Endothelial cell of umbilical vein (primary cell): ENCODE data around the gene MFNG. TPM values are rescaled to one million over a fixed set of nuclear protein-coding genes. Genes with fewer than 3 reads are reported as not detected.

ENCODE experiments used
- BruUV-seq: library from RNA; stranded (reverse); fragments of 400-500 nt; replicated peaks from 2 replicates; lab custom pipeline; 2021; lab: Mats Ljungman, UMichigan
- CTCF ChIA-PET: fragments of 300-600, 350-600 bp; sonication (Branson Sonifier 250); formaldehyde crosslinking; loops from one replicate; lab custom pipeline; 2021; ENCODE audit warnings: antibody characterized with exemption, inconsistent platforms; lab: Charles Lee
- POLR2A ChIA-PET: fragments of 300-600, 350-600 bp; sonication (Branson Sonifier 250); formaldehyde crosslinking; loops from one replicate; lab custom pipeline; 2021; ENCODE audit warnings: antibody characterized with exemption, inconsistent platforms; lab: Charles Lee
- DNase-seq: peaks from one replicate; pipeline ENCODE4 v3.0.0-alpha.2; 2011; ENCODE audit warnings: low read depth, low spot score
- FAIRE-seq: peaks from 2 replicates; lab custom pipeline; 2011; peaks lifted over from hg19 to GRCh38; lab: Jason Lieb, UNC
- H2AFZ ChIP-seq: 2 replicates; pipeline ENCODE4 v1.6.0; 2012; ENCODE audit warnings: low read depth, low read length, control low read depth, inconsistent platforms
- H3K27ac ChIP-seq: 2 replicates; pipeline ENCODE4 v1.5.1; 2011; ENCODE audit warnings: low read depth, mild to moderate bottlenecking, control low read depth, low read length, moderate library complexity; ENCODE audit not compliant: insufficient read depth
- H3K27me3 ChIP-seq, 2 experiments: 2 replicates each; pipeline versions ENCODE4 v1.6.0 to v1.6.1; 2011; ENCODE audit warnings: low read length in 2 of 2, mixed read lengths in 1 of 2; ENCODE audit not compliant: control insufficient read depth in 2 of 2, insufficient read depth in 2 of 2
- H3K36me3 ChIP-seq, 2 experiments: 2 replicates in 1 of 2; 3 replicates in 1 of 2; pipeline ENCODE4 v1.5.1; 2011; ENCODE audit warnings: low read length in 2 of 2, mild to moderate bottlenecking in 1 of 2, moderate library complexity in 1 of 2; ENCODE audit not compliant: control insufficient read depth in 2 of 2, insufficient read depth in 2 of 2; ENCODE audit errors: extremely low read depth in 1 of 2
- H3K4me1 ChIP-seq: 3 replicates; pipeline ENCODE4 v1.5.1; 2011; ENCODE audit warnings: mild to moderate bottlenecking, low read length; ENCODE audit not compliant: control insufficient read depth, insufficient read depth; ENCODE audit errors: extremely low read depth
- H3K4me2 ChIP-seq: 2 replicates; pipeline ENCODE4 v1.6.1; 2011; ENCODE audit warnings: low read length, control low read depth, mixed read lengths; ENCODE audit not compliant: insufficient read depth
- H3K4me3 ChIP-seq, 3 experiments: fragments of 200-600 bp in 1 of 3; sonication (generic), shearing (Covaris generic) in 1 of 3; replicated peaks in 1 of 3; 2 replicates each; pipeline ENCODE4 v1.5.1; 2011 to 2016; ENCODE audit warnings: control low read depth in 3 of 3, low read length in 3 of 3, mild to moderate bottlenecking in 2 of 3, inconsistent platforms in 1 of 3, low read depth in 1 of 3, moderate library complexity in 1 of 3; ENCODE audit not compliant: insufficient read depth in 1 of 3
- H3K79me2 ChIP-seq: 2 replicates; pipeline ENCODE4 v1.6.0; 2012; ENCODE audit warnings: low read length, inconsistent platforms; ENCODE audit not compliant: control insufficient read depth, insufficient read depth
- H3K9ac ChIP-seq: replicated peaks from 2 replicates; pipeline ENCODE3; 2011; ENCODE audit warnings: low read length, control low read depth; ENCODE audit not compliant: insufficient read depth; ENCODE audit errors: extremely low read depth
- H3K9me1 ChIP-seq: replicated peaks from 3 replicates; pipeline ENCODE4 v1.6.0; 2011; ENCODE audit warnings: mild to moderate bottlenecking, low read length; ENCODE audit not compliant: control insufficient read depth, insufficient read depth; ENCODE audit errors: extremely low read depth
- H3K9me3 ChIP-seq: replicated peaks from 2 replicates; pipeline ENCODE4 v1.5.1; 2012; ENCODE audit warnings: low read length, inconsistent platforms; ENCODE audit not compliant: control insufficient read depth, insufficient read depth
- H4K20me1 ChIP-seq: replicated peaks from 2 replicates; pipeline ENCODE3; 2011; ENCODE audit warnings: mild to moderate bottlenecking, low read length; ENCODE audit not compliant: control insufficient read depth, insufficient read depth; ENCODE audit errors: extremely low read depth
- EZH2 ChIP-seq: IDR thresholded peaks from 2 replicates; pipeline ENCODE4 v1.6.1; 2012; ENCODE audit warnings: borderline replicate concordance, low read depth, mild to moderate bottlenecking, moderate library complexity, low read length, inconsistent platforms; ENCODE audit not compliant: severe bottlenecking
- FOS ChIP-seq: IDR thresholded peaks from 2 replicates; pipeline ENCODE4 v1.6.1; 2011; ENCODE audit warnings: mild to moderate bottlenecking, low read length, moderate library complexity, borderline replicate concordance; ENCODE audit not compliant: insufficient read depth
- GATA2 ChIP-seq: IDR thresholded peaks from 2 replicates; pipeline ENCODE4 v1.7.0; 2011; ENCODE audit warnings: low read depth, mild to moderate bottlenecking, moderate library complexity, mixed read lengths, low read length; ENCODE audit not compliant: insufficient read length, insufficient read depth
- JUN ChIP-seq: IDR thresholded peaks from 2 replicates; pipeline ENCODE4 v1.6.1; 2011; ENCODE audit warnings: borderline replicate concordance, low read depth; ENCODE audit not compliant: insufficient read length, insufficient read depth
- MYC ChIP-seq: IDR thresholded peaks from one replicate; pipeline ENCODE4 v1.6.1; 2011; ENCODE audit warnings: mild to moderate bottlenecking, low read depth, low read length
- POLR2A ChIP-seq: IDR thresholded peaks from 2 replicates; pipeline ENCODE4 v1.6.1; 2012; ENCODE audit warnings: low read depth, mild to moderate bottlenecking, control low read depth, low read length
- POLR2AphosphoS5 ChIP-seq: IDR thresholded peaks from 2 replicates; pipeline ENCODE4 v1.6.1; 2012; ENCODE audit warnings: low read depth, mild to moderate bottlenecking, control low read depth, low read length, moderate library complexity; ENCODE audit not compliant: insufficient read depth
- dilution Hi-C: fragments of 300-500 bp; cut with MboI; formaldehyde crosslinking; loops from one replicate; pipeline ENCODE4 v1.15.0; 2019; ENCODE audit warnings: low sequenced_read_pairs; ENCODE audit not compliant: extremely low pct_ligation_motif_present
- intact Hi-C: fragments of 100-400 bp; cut with micrococcal nuclease; formaldehyde crosslinking; loops from one replicate; pipeline ENCODE4 v1.10.0; 2022
- polyA plus RNA-seq, 4 experiments: library from polyadenylated mRNA; depleted of rRNA in 3 of 4; stranded (reverse) in 3 of 4; unstranded in 1 of 4; fragments of >200 nt; gene quantifications; 2 replicates each; pipeline versions ENCODE4 v1.2.1 to v1.2.3, GENCODE V29; 2011 to 2012; ENCODE audit warnings: missing spikeins in 1 of 4
- total RNA-seq: library from RNA; stranded (reverse); gene quantifications from 2 replicates; pipeline ENCODE4 v1.2.3, GENCODE V29; 2021
- TF ChIP-seq, protein P1 (sequence below): IDR thresholded peaks from 2 replicates; pipeline ENCODE4 v1.6.1; 2011; ENCODE audit not compliant: insufficient read depth, insufficient read length
- TF ChIP-seq, protein P2 (sequence below), 2 donors: IDR thresholded peaks; 1 replicate in 1 of 2; 2 replicates in 1 of 2; pipeline ENCODE4 v1.5.1; 2011; ENCODE audit warnings: low read length in 2 of 2, mild to moderate bottlenecking in 2 of 2, moderate library complexity in 2 of 2, control low read depth in 1 of 2, inconsistent platforms in 1 of 2, low read depth in 1 of 2; ENCODE audit not compliant: insufficient read depth in 1 of 2; ENCODE audit errors: extremely low read depth in 1 of 2

MFNG gene
- total and polyA plus RNA-seq, 2 donors (not counting 3 experiments of a cell fraction or from before 2014, with no cell fraction given), result 188 to 257 TPM

DNA sequence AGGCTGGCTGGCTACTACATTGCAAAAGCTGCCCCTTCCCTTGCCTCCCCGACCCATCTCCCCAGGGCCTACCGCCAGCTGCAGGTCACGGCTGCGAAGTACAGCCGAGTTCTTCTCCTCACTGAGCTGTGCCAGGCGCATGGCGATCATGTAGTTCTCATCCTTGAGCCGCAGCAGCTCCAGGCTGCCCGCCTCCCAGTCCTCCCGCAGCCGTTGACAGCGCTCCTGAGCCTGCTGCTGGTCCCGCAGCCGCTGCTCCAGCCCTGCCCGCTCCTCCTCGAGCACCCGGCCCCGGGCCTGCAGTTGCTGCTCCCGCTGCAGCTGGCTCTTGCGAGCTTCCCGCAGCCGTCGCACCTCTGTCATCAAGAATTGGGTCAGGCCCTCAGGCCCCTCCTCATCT lies 29.7 kb upstream of the MFNG start:
- H3K36me3 ChIP-seq, result peaks cover 12 to 16% of the 10 kb centered on the region in 2 experiments
- H3K4me2 ChIP-seq, result no peak overlapping the region
- intact Hi-C loops, result no loop called here
- no peaks in the 10 kb centered on the region for H3K9me3 ChIP-seq
- POLR2A ChIA-PET, result no interaction called here
- no TSS peak for BruUV-seq
- H3K9ac ChIP-seq, result no peak overlapping the region
- dilution Hi-C loops, result no loop called here
- no peak for FAIRE-seq
- no peaks in the 10 kb centered on the region for H3K27me3 ChIP-seq
- H3K4me3 ChIP-seq, result no peak overlapping the region
- no peak for DNase-seq
- no peak overlapping the region for H3K27ac ChIP-seq
- TF ChIP-seq POLR2A (no peak), GATA2 (no peak), POLR2AphosphoS5 (no peak), FOS (no peak), EZH2 (no peak)
- TF ChIP-seq, protein P1, sequence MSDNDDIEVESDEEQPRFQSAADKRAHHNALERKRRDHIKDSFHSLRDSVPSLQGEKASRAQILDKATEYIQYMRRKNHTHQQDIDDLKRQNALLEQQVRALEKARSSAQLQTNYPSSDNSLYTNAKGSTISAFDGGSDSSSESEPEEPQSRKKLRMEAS, result no peak
- no peaks in the 10 kb centered on the region for H3K9me1 ChIP-seq
- H3K4me1 ChIP-seq, result peaks cover 21% of the 10 kb centered on the region
- H4K20me1 ChIP-seq, result no peaks in the 10 kb centered on the region
- CTCF ChIA-PET, result interaction anchor here (1.1 to 1.2 kb wide), 2 partner anchors 30 to 76 kb away, joined by 3 read pairs; partner anchors contain the start of gene MFNG
- no peak overlapping the region for H2AFZ ChIP-seq
- H3K79me2 ChIP-seq, result peaks cover 31% of the 10 kb centered on the region

DNA sequence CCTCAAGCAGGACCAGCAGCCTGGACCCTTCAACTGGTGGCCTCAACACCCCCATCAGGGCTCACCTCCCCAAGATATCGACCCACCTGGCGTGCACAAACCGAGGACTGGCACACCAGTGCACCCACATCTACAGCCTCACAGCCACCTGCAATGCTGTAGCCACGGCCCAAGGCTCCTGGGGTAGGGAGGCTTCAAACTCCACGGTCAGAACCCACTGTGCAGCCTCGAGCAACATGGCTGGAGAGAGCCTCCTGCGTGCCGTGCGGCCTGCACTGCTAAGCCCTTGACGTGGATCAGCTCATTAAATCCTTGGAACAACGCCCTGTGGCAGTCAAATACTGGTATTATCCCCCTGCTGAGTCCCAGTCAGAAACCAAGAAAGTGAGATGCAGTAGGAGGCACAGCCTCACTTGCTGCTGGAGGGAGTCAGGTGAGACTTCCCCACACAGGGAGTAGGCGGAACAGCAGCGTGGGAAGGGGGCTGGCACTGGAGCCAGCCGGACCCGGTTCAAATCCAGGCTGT lies 28.4 kb upstream of the MFNG start:
- Histone ChIP-seq H3K9me3 (no peaks in the 10 kb centered on the region), H3K27ac (no peak overlapping the region), H3K4me3 (no peak overlapping the region), H3K36me3 (peaks cover 12 to 16% of the 10 kb centered on the region in 2 experiments), H2AFZ (no peak overlapping the region), H3K79me2 (peaks cover 33% of the 10 kb centered on the region), H3K27me3 (no peaks in the 10 kb centered on the region), H3K4me2 (no peak overlapping the region), H3K9ac (no peak overlapping the region), H3K9me1 (no peaks in the 10 kb centered on the region), H3K4me1 (peaks cover 21% of the 10 kb centered on the region), H4K20me1 (no peaks in the 10 kb centered on the region)
- intact Hi-C loops, result no loop called here
- CTCF ChIA-PET, result no interaction called here
- POLR2A ChIA-PET, result no interaction called here
- TF ChIP-seq FOS, result no peak
- TF ChIP-seq MYC, result no peak
- TF ChIP-seq JUN, result no peak
- TF ChIP-seq GATA2, result no peak
- TF ChIP-seq, protein P2, sequence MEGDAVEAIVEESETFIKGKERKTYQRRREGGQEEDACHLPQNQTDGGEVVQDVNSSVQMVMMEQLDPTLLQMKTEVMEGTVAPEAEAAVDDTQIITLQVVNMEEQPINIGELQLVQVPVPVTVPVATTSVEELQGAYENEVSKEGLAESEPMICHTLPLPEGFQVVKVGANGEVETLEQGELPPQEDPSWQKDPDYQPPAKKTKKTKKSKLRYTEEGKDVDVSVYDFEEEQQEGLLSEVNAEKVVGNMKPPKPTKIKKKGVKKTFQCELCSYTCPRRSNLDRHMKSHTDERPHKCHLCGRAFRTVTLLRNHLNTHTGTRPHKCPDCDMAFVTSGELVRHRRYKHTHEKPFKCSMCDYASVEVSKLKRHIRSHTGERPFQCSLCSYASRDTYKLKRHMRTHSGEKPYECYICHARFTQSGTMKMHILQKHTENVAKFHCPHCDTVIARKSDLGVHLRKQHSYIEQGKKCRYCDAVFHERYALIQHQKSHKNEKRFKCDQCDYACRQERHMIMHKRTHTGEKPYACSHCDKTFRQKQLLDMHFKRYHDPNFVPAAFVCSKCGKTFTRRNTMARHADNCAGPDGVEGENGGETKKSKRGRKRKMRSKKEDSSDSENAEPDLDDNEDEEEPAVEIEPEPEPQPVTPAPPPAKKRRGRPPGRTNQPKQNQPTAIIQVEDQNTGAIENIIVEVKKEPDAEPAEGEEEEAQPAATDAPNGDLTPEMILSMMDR (IDR thresholded peaks at IDR 0.05; ENCODE audit: extremely low read depth in 1 of 2, insufficient read depth in 1 of 2, low read depth in 1 of 2, low read length in 2 of 2), result no peak
- no peak for TF ChIP-seq POLR2A
- TF ChIP-seq EZH2, result no peak
- TF ChIP-seq POLR2AphosphoS5, result no peak
- TF ChIP-seq, protein P1, result no peak
- no peak for DNase-seq
- no TSS peak for BruUV-seq
- dilution Hi-C loops, result no loop called here
- no peak for FAIRE-seq
